HG03039 (cell line): ENCODE measurements around the gene CEP170B.
"Not testable (repeated sequence)": the region's sequence is repeated elsewhere in the genome, so short reads cannot be mapped to it uniquely, and the experiment has no call there.

Experiments
- ATAC-seq: cut with Tn5 transposase; IDR thresholded peaks from one replicate; pipeline ENCODE4 v1.9.1; 2021; ENCODE audit warnings: mild to moderate bottlenecking, moderate library complexity; ENCODE audit not compliant: unreplicated experiment

Gene CEP170B

GRCh38 chr14:104843442-104844305 lies 21.4 kb upstream of the CEP170B start:
- no peak for ATAC-seq

GRCh38 chr14:104844306-104845032 lies 20.6 kb upstream of the CEP170B start:
- ATAC-seq = no peak

- ATAC-seq = no peak
Observed at GRCh38 chr14:104845033-104845666, 19.9 kb upstream of the CEP170B start.

- no peak for ATAC-seq
Observed at GRCh38 chr14:104845834-104846441, 19.1 kb upstream of the CEP170B start.

GRCh38 chr14:104852280-104852663 lies 12.8 kb upstream of the CEP170B start:
- no peak for ATAC-seq

GRCh38 chr14:104855532-104856090 lies 9.5 kb upstream of the CEP170B start:
- no peak for ATAC-seq

- no peak for ATAC-seq
Observed at GRCh38 chr14:104856157-104856868, 8.8 kb upstream of the CEP170B start.

- ATAC-seq = no peak
Observed at GRCh38 chr14:104856869-104857860, 7.9 kb upstream of the CEP170B start.

- not testable (repeated sequence) for ATAC-seq
Observed at GRCh38 chr14:104857931-104858330, 7.1 kb upstream of the CEP170B start.

GRCh38 chr14:104858811-104859426 lies 6.1 kb upstream of the CEP170B start:
- ATAC-seq = no peak

GRCh38 chr14:104859900-104860299 lies 5.2 kb upstream of the CEP170B start:
- no peak for ATAC-seq

- ATAC-seq = no peak
Observed at GRCh38 chr14:104860414-104860813, 4.7 kb upstream of the CEP170B start.

- no peak for ATAC-seq
Observed at GRCh38 chr14:104863131-104863862, 1.8 kb upstream of the CEP170B start.

GRCh38 chr14:104863923-104864266 lies 1.2 kb upstream of the CEP170B start:
- ATAC-seq = no peak

GRCh38 chr14:104864267-104865080 lies 594 bp upstream of the CEP170B start:
- no peak for ATAC-seq

- ATAC-seq = no peak
Observed at GRCh38 chr14:104865631-104866441, 768 bp downstream of the CEP170B start.
